Measurements from ENCODE around the gene SAMD5. TPM values are rescaled to one million over a fixed set of nuclear protein-coding genes. Genes with fewer than 3 reads are reported as not detected.

Gene SAMD5
- total RNA-seq, 1 donor from 2014 or later = 0.05 TPM

DNA sequence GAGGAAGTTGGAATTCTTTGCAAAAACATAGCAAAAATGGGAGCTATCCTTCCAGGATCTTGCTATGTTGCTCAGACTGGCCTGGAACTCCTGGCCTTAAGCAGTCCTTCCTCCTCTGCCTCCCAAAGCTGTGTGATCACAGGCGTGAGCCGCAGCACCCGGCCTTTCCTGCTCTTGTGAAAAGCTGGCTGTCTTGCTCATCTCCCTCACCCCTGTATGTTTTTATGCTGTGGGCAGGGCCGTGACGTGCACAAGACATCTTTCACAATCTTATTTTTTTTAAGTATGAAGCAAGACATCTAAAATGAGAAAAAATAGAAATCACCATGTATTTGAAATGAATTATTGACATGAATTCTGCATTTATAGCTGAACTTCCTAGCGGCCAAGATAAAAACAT lies 110.4 kb downstream of the SAMD5 start:
- Mint-ChIP-seq H3K27ac (no peak overlapping the region), H3K27me3 (ENCODE audit: insufficient read depth) (no peaks in the 10 kb centered on the region), H3K4me1 (ENCODE audit: low read depth) (no peaks in the 10 kb centered on the region), H3K9me3 (no peaks in the 10 kb centered on the region), H3K36me3 (ENCODE audit: low read depth) (no peaks in the 10 kb centered on the region), H3K4me3 (no peak overlapping the region)
- intact Hi-C loops (cut with micrococcal nuclease) = no loop called here
- DNase-seq (ENCODE audit: low spot score) = no peak

Measured in activated T-helper 1 cell treated with anti-CD3 and anti-CD28 coated beads, Interleukin-12 subunit alpha, Interleukin-12 subunit beta, Interleukin-2, Interleukin-4 antibody, amounts not matched to agents 30 ng/mL and 10 ng/mL and 1 ng/mL, durations not matched to agents 14 hours and 24 hours and 36 hours (primary cell).